T-helper 9 cell (primary cell): Measurements from ENCODE around the gene NENF.
"Not testable (repeated sequence)": the region's sequence is repeated elsewhere in the genome, so short reads cannot be mapped to it uniquely, and the experiment has no call there.

Experiments used
- DNase-seq: peaks from one replicate; pipeline ENCODE4 v3.0.0-alpha.2; 2020
- total RNA-seq, 2 donors: gene quantifications; one replicate each; lab custom pipeline; 2026; lab: John Stamatoyannopoulos, UW

The NENF gene
- 11.3 to 24.4 reads per million in 2 donors for total RNA-seq

GRCh38 chr1:212432661-212433576, at the start of gene NENF:
TSS of gene NENF (plus strand) at chr1:212432920. CDS start at chr1:212432944, 24 bp downstream.
- DNase-seq = peak; percentile 61

- DNase-seq = no peak
Observed at GRCh38 chr1:212386029-212386428, 46.7 kb upstream of the NENF start.

- no peak for DNase-seq
Observed at GRCh38 chr1:212388985-212389716, 43.6 kb upstream of the NENF start.

GRCh38 chr1:212395678-212396437, 36.9 kb upstream of the NENF start:
- DNase-seq = not testable (repeated sequence)

GRCh38 chr1:212396638-212397037, 36.1 kb upstream of the NENF start:
- no peak for DNase-seq

GRCh38 chr1:212397171-212397570, 35.5 kb upstream of the NENF start:
- DNase-seq = no peak

GRCh38 chr1:212401042-212401441, 31.7 kb upstream of the NENF start:
- no peak for DNase-seq

GRCh38 chr1:212401838-212402582, 30.7 kb upstream of the NENF start:
- DNase-seq = no peak

GRCh38 chr1:212402666-212403321, 29.9 kb upstream of the NENF start:
- no peak for DNase-seq

- no peak for DNase-seq
Observed at GRCh38 chr1:212410231-212410820, 22.4 kb upstream of the NENF start.

GRCh38 chr1:212412374-212412773, 20.3 kb upstream of the NENF start:
- no peak for DNase-seq

- DNase-seq = no peak
Observed at GRCh38 chr1:212413902-212414327, 18.8 kb upstream of the NENF start.

- peak; percentile 75 for DNase-seq
Observed at GRCh38 chr1:212414328-212415106, 18.2 kb upstream of the NENF start, which contains the start of gene PACC1. TSS of gene PACC1 (minus strand) at chr1:212414886. CDS start at chr1:212414757, 129 bp downstream.

- no peak for DNase-seq
Observed at GRCh38 chr1:212415107-212415841, 17.4 kb upstream of the NENF start.

- no peak for DNase-seq
Observed at GRCh38 chr1:212421165-212421564, 11.6 kb upstream of the NENF start.

- DNase-seq = no peak
Observed at GRCh38 chr1:212423879-212424278, 8.8 kb upstream of the NENF start.

GRCh38 chr1:212428496-212428895, 4.2 kb upstream of the NENF start:
- no peak for DNase-seq

- DNase-seq = no peak
Observed at GRCh38 chr1:212430416-212430815, 2.3 kb upstream of the NENF start.

GRCh38 chr1:212430955-212431394, 1.7 kb upstream of the NENF start:
- DNase-seq = no peak
